Measurements from ENCODE around the gene MICOS13. TPM values are rescaled to one million over a fixed set of nuclear protein-coding genes. Genes with fewer than 3 reads are reported as not detected.

The MICOS13 gene
- total RNA-seq, 1 donor from 2014 or later = 25.6 TPM

- no peaks in the 10 kb centered on the region for H3K4me1 Mint-ChIP-seq
- TF ChIP-seq CTCF (conservative IDR thresholded peaks at IDR 0.05) = no peak
- H3K4me3 Mint-ChIP-seq = peak overlapping the region; percentile 49
- DNase-seq (ENCODE audit: low read depth, low spot score) = no peak
- H3K36me3 Mint-ChIP-seq (ENCODE audit: low read depth) = peaks cover 11% of the 10 kb centered on the region
- H3K9me3 Mint-ChIP-seq = no peaks in the 10 kb centered on the region
- H3K27ac Mint-ChIP-seq (ENCODE audit: unreplicated experiment) = no peak overlapping the region
- no peaks in the 10 kb centered on the region for H3K27me3 Mint-ChIP-seq (ENCODE audit: low read depth)
These were observed 7.4 kb downstream of the MICOS13 start for GRCh38 chr19:5672708-5673459.

- Mint-ChIP-seq H3K27me3 (ENCODE audit: low read depth) (no peaks in the 10 kb centered on the region), H3K36me3 (ENCODE audit: low read depth) (peaks cover 17% of the 10 kb centered on the region), H3K4me1 (no peaks in the 10 kb centered on the region), H3K4me3 (no peak overlapping the region), H3K27ac (ENCODE audit: unreplicated experiment) (no peak overlapping the region), H3K9me3 (no peaks in the 10 kb centered on the region)
- no peak for TF ChIP-seq CTCF (conservative IDR thresholded peaks at IDR 0.05)
- no peak for DNase-seq (ENCODE audit: low read depth, low spot score)
These were observed 8.7 kb downstream of the MICOS13 start for GRCh38 chr19:5671600-5671999.

- Mint-ChIP-seq H3K9me3 (no peaks in the 10 kb centered on the region), H3K27ac (ENCODE audit: unreplicated experiment) (no peak overlapping the region), H3K36me3 (ENCODE audit: low read depth) (peaks cover 29% of the 10 kb centered on the region), H3K4me1 (no peaks in the 10 kb centered on the region), H3K4me3 (no peak overlapping the region), H3K27me3 (ENCODE audit: low read depth) (no peaks in the 10 kb centered on the region)
- DNase-seq (ENCODE audit: low read depth, low spot score) = no peak
- TF ChIP-seq CTCF (conservative IDR thresholded peaks at IDR 0.05) = no peak
These were observed 11.1 kb downstream of the MICOS13 start for GRCh38 chr19:5669212-5669611.

- Mint-ChIP-seq H3K27me3 (ENCODE audit: low read depth) (no peaks in the 10 kb centered on the region), H3K27ac (ENCODE audit: unreplicated experiment) (no peak overlapping the region), H3K4me3 (no peak overlapping the region), H3K4me1 (no peaks in the 10 kb centered on the region), H3K9me3 (no peaks in the 10 kb centered on the region), H3K36me3 (ENCODE audit: low read depth) (peaks cover 26% of the 10 kb centered on the region)
- DNase-seq (ENCODE audit: low read depth, low spot score) = no peak
- no peak for TF ChIP-seq CTCF (conservative IDR thresholded peaks at IDR 0.05)
These were observed 12.5 kb downstream of the MICOS13 start for GRCh38 chr19:5667751-5668271.

- no peaks in the 10 kb centered on the region for H3K4me1 Mint-ChIP-seq
- H3K27ac Mint-ChIP-seq (ENCODE audit: unreplicated experiment) = peak overlapping the region; percentile 35
- H3K4me3 Mint-ChIP-seq = no peak overlapping the region
- no peak for TF ChIP-seq CTCF (conservative IDR thresholded peaks at IDR 0.05)
- H3K9me3 Mint-ChIP-seq = no peaks in the 10 kb centered on the region
- H3K27me3 Mint-ChIP-seq (ENCODE audit: low read depth) = no peaks in the 10 kb centered on the region
- peaks cover 25% of the 10 kb centered on the region for H3K36me3 Mint-ChIP-seq (ENCODE audit: low read depth)
- no peak for DNase-seq (ENCODE audit: low read depth, low spot score)
These were observed 13.2 kb downstream of the MICOS13 start for GRCh38 chr19:5666921-5667610.
